ENCODE measurements around the gene EIF2S2.

The EIF2S2 gene

DNA sequence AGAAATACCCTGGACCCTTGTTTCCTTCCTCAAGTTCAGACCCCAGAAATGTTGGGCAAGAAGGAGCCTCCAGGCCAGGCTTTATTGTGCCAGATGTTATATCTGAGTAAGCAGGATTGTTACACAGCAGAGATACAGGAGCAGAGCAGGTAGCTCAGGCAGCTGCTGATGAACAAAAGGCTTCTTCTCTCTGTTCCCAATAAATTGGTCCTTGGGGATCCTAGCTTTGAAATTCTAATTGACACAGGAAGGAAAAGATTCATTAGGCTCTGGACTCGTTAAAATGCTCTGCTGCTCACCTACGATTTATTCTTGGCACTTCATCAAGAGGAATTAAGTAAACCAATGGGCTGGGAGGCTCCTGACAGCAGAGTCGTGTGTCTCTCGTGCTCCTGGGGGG lies 64.1 kb downstream of the EIF2S2 start:
- H3K9ac ChIP-seq (ENCODE audit: low read length) = no peak overlapping the region
- H3K4me3 ChIP-seq (ENCODE audit: low read length) = no peak overlapping the region
- H3K4me1 ChIP-seq (ENCODE audit: control insufficient read depth, insufficient read depth, low read length) = peaks cover 15% of the 10 kb centered on the region
- no peaks in the 10 kb centered on the region for H3K27me3 ChIP-seq (ENCODE audit: control insufficient read depth, insufficient read depth, low read length)
- H3K9me3 ChIP-seq (ENCODE audit: control insufficient read depth, low read length) = no peaks in the 10 kb centered on the region
- H3K36me3 ChIP-seq (ENCODE audit: control insufficient read depth, insufficient read depth, low read length) = no peaks in the 10 kb centered on the region

DNA sequence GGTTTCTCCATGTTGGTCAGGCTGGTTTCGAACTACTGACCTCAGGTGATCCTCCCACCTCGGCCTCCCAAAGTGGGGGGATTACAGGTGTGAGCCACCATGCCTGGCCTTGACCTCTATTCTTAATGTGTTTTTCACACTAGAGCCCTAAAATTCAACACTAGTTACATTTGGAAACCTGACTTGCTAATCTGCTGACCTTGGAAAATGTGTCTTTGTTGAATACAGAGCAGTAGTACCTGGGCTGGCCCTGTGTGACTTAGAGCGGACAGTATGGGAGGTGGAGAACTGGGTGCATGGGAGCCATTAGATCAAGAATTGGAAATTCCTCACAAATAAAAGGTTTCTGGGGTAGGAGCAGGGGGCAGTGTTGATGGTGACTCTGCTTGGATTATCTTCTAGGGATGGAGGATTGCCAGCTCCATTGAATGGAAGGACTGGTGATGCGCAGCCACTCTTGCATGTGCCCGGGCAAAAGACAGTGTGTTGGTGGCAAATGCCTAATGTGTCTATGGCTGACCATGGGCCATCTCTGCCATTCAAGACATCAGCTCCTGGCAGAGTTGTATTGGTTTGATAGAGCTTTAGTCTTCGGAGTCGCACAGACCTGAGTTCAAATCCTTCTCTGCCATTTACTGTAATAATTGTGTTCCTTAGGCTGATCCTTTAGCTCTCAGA lies 64.9 kb downstream of the EIF2S2 start:
- Histone ChIP-seq H3K36me3 (ENCODE audit: control insufficient read depth, insufficient read depth, low read length) (no peaks in the 10 kb centered on the region), H3K4me3 (ENCODE audit: low read length) (no peak overlapping the region), H3K9ac (ENCODE audit: low read length) (no peak overlapping the region), H3K27me3 (ENCODE audit: control insufficient read depth, insufficient read depth, low read length) (no peaks in the 10 kb centered on the region), H3K4me1 (ENCODE audit: control insufficient read depth, insufficient read depth, low read length) (peaks cover 15% of the 10 kb centered on the region), H3K9me3 (ENCODE audit: control insufficient read depth, low read length) (no peaks in the 10 kb centered on the region)

DNA sequence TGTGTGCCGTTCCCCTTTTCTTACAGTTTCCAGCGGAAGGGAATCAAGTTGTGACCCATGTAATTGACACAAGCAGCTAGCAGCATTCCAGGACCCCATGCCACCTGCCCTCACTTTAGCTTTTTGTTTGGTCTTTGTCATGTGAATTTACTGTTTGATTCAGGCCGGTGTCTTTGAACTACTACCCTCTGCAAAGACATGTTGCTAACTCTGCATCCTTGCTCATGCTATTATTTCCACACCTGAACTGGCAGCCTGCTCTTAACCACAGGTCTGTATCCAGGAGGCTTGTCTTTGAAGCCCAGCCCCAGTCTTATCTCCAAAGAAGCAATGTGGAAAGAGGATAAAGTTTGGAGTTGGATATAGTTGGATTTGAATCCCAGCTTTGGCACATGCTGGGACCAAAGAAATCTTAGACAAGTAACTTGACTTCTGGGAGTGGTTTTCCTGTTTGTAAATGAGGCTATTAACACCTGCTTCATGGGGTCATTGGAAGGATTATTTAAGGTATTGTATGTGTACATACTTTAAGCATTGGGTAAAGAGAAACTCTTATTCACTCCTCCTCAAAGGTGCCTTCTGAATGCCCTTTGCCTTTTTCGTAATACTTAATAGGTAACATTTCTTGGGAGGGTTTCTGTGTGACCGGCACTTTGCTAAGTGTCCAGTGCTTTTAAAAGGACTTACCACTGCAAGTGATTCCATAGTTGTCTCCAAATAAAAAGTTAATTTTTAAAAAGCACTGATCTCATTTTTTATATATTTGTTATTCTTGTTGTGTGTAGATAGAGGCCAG lies 65.9 kb downstream of the EIF2S2 start:
- Histone ChIP-seq H3K36me3 (ENCODE audit: control insufficient read depth, insufficient read depth, low read length) (no peaks in the 10 kb centered on the region), H3K9ac (ENCODE audit: low read length) (no peak overlapping the region), H3K9me3 (ENCODE audit: control insufficient read depth, low read length) (no peaks in the 10 kb centered on the region), H3K4me1 (ENCODE audit: control insufficient read depth, insufficient read depth, low read length) (peaks cover 15% of the 10 kb centered on the region), H3K27me3 (ENCODE audit: control insufficient read depth, insufficient read depth, low read length) (no peaks in the 10 kb centered on the region), H3K4me3 (ENCODE audit: low read length) (no peak overlapping the region)

- Histone ChIP-seq H3K4me3 (ENCODE audit: low read length) (no peak overlapping the region), H3K9ac (ENCODE audit: low read length) (no peak overlapping the region), H3K4me1 (ENCODE audit: control insufficient read depth, insufficient read depth, low read length) (peaks cover 11% of the 10 kb centered on the region), H3K27me3 (ENCODE audit: control insufficient read depth, insufficient read depth, low read length) (no peaks in the 10 kb centered on the region), H3K9me3 (ENCODE audit: control insufficient read depth, low read length) (no peaks in the 10 kb centered on the region), H3K36me3 (ENCODE audit: control insufficient read depth, insufficient read depth, low read length) (no peaks in the 10 kb centered on the region)
These were observed 66.7 kb downstream of the EIF2S2 start for GRCh38 chr20:34045294-34045693.

GRCh38 chr20:34043025-34043424 lies 69.0 kb downstream of the EIF2S2 start:
- Histone ChIP-seq H3K4me1 (ENCODE audit: control insufficient read depth, insufficient read depth, low read length) (peaks cover 15% of the 10 kb centered on the region), H3K9ac (ENCODE audit: low read length) (no peak overlapping the region), H3K27me3 (ENCODE audit: control insufficient read depth, insufficient read depth, low read length) (no peaks in the 10 kb centered on the region)

GRCh38 chr20:34042262-34042661 lies 69.8 kb downstream of the EIF2S2 start:
- H3K4me3 ChIP-seq (ENCODE audit: low read length) = no peak overlapping the region
- H3K27me3 ChIP-seq (ENCODE audit: control insufficient read depth, insufficient read depth, low read length) = no peaks in the 10 kb centered on the region
- H3K4me1 ChIP-seq (ENCODE audit: control insufficient read depth, insufficient read depth, low read length) = peaks cover 21% of the 10 kb centered on the region
- H3K9ac ChIP-seq (ENCODE audit: low read length) = no peak overlapping the region
- H3K9me3 ChIP-seq (ENCODE audit: control insufficient read depth, low read length) = no peaks in the 10 kb centered on the region
- H3K36me3 ChIP-seq (ENCODE audit: control insufficient read depth, insufficient read depth, low read length) = no peaks in the 10 kb centered on the region

More at GRCh38 chr20:34043025-34043424, 69.0 kb downstream of the EIF2S2 start:
- Histone ChIP-seq H3K9me3 (ENCODE audit: control insufficient read depth, low read length) (no peaks in the 10 kb centered on the region), H3K4me3 (ENCODE audit: low read length) (no peak overlapping the region), H3K36me3 (ENCODE audit: control insufficient read depth, insufficient read depth, low read length) (no peaks in the 10 kb centered on the region)

GRCh38 chr20:34041226-34041625 lies 70.8 kb downstream of the EIF2S2 start:
- peaks cover 24% of the 10 kb centered on the region for H3K4me1 ChIP-seq (ENCODE audit: control insufficient read depth, insufficient read depth, low read length)
- H3K9ac ChIP-seq (ENCODE audit: low read length) = no peak overlapping the region
- no peak overlapping the region for H3K4me3 ChIP-seq (ENCODE audit: low read length)
- H3K36me3 ChIP-seq (ENCODE audit: control insufficient read depth, insufficient read depth, low read length) = no peaks in the 10 kb centered on the region
- H3K27me3 ChIP-seq (ENCODE audit: control insufficient read depth, insufficient read depth, low read length) = no peaks in the 10 kb centered on the region
- H3K9me3 ChIP-seq (ENCODE audit: control insufficient read depth, low read length) = no peaks in the 10 kb centered on the region

DNA sequence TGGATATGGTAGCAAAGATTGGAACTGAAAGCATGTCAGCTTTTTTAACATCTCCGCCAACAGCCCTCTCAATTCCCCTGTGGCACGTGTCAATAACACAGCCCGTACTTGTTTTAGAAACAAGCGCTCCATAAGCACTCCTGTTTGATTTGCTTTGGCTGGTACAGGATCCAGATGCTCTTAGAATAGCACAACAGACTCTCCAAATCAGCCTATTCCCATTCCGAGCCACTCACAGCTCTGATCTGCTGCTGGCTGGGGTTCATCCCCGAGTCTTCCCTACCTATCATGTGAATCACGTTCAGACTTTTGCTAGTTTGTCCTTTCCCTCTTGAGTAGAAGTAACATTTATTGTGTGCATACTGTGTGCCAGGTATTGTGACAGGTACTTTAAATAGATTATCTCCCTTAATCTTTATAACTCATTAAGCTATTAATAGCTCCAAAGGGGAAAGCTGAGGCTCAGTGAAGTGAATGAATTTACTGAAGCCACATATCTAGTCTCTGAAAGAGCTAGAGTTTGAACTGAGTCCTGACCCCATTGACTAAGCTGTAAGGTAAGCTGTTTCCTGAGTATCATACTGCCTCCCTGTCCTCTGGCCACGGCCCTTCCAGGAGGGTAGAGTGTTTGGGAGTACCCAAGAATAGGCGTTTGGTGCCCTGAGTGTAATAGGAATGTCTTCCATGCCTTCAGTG lies 71.6 kb downstream of the EIF2S2 start:
- Histone ChIP-seq H3K36me3 (ENCODE audit: control insufficient read depth, insufficient read depth, low read length) (no peaks in the 10 kb centered on the region), H3K9me3 (ENCODE audit: control insufficient read depth, low read length) (no peaks in the 10 kb centered on the region), H3K4me1 (ENCODE audit: control insufficient read depth, insufficient read depth, low read length) (peaks cover 19% of the 10 kb centered on the region), H3K9ac (ENCODE audit: low read length) (no peak overlapping the region), H3K4me3 (ENCODE audit: low read length) (no peak overlapping the region), H3K27me3 (ENCODE audit: control insufficient read depth, insufficient read depth, low read length) (no peaks in the 10 kb centered on the region)
